Measurements from ENCODE around the gene CGB5.

CGB5 gene

DNA sequence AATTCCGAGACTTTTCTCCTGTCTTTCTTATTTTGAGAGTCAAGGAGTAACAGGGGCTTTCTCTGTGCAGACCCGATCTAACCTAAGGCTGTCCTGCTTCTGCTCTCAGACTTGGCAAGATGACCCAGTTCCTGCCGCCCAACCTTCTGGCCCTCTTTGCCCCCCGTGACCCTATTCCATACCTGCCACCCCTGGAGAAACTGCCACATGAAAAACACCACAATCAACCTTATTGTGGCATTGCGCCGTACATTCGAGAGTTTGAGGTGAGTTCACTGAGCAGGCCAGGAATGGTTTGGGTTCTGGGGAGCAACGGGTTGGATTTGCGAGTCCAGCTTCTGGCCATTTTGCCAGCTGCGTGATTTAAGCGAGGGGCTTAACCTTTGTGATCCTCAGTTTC is 42.6 kb downstream of the CGB5 start:
- no peak for DNase-seq (ENCODE audit: low read depth)

DNA sequence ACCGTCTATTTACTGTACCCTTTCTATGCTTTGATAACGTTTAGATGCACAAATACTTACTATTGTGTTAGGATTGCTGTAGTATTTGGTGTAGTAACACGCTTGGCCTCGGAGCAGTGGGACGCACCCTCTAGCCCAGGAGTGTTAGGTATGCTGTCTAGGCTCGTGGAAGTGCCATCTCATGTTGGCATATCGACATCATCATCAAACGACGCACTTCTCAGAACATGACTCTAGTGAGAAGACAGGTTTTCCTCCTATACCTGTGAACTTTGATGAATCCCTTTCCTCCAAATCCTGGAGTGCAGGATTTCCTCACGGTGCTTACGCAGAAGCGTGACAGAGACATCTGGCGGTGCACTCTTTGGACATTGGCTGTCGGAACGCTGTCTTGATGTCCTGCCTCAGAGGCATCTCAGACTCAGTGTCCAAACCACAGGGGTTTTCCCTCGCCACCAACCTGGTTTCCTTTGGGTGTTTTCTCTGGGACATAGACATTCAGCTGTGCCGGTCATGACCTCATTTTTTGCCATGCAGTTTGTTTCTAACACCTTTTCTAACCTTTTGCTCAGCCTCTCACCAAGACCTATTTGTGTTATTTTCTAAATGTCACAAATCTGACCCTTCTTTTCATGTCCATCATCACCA is 47.9 kb downstream of the CGB5 start:
- DNase-seq (ENCODE audit: low read depth) = no peak

DNA sequence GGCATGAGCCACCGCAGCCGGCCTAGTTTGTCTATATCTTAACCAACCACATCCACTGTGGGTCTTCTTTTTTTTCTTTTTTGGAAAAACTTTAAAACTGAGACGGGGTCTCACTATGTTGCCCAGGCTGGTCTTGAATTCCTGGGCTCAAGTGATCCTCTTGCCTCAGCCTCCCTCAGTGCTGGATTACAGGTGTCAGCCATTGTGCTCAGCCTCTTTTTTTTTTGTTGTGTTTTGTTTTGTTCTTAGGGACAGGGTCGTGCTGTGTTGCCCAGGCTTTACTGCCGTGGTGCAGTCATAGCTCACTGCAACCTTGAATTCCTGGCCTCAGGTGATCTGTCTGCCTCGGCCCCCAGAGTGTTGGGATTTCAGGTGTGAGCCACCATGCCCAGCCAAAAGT is 49.0 kb downstream of the CGB5 start:
- DNase-seq (ENCODE audit: low read depth) = no peak

Data from stimulated activated CD8-positive, alpha-beta memory T cell treated with anti-CD3 and anti-CD28 coated beads, Interleukin-12 subunit alpha, Interleukin-12 subunit beta, amount 100 ng/mL, for 4 hours (primary cell).